SIG-M5 treated with dmso at 0.1 percent for 504 hours (cell line): ENCODE measurements around the gene CELSR2.
"Not testable (repeated sequence)": the region's sequence is repeated elsewhere in the genome, so short reads cannot be mapped to it uniquely, and the experiment has no call there.

Experiments
- DNase-seq: peaks from one replicate; lab custom pipeline; 2025; ENCODE audit not compliant: unreplicated experiment; lab: John Stamatoyannopoulos, UW

CELSR2 gene

GRCh38 chr1:109248797-109249629 lies at the start of gene CELSR2:
Gene CELSR2 (plus strand): TSS chr1:109249539. CDS start chr1:109250080, 541 bp downstream.
- DNase-seq, result peak; percentile 61

GRCh38 chr1:109199710-109200109 lies 49.6 kb upstream of the CELSR2 start:
- no peak for DNase-seq

- DNase-seq, result peak; percentile 45
These were observed 48.1 kb upstream of the CELSR2 start for GRCh38 chr1:109201123-109201703.

- DNase-seq, result no peak
These were observed 44.9 kb upstream of the CELSR2 start for GRCh38 chr1:109204484-109204883.

GRCh38 chr1:109206339-109206738 lies 43.0 kb upstream of the CELSR2 start:
- DNase-seq, result no peak

- DNase-seq, result no peak
These were observed 41.8 kb upstream of the CELSR2 start for GRCh38 chr1:109207467-109208103.

GRCh38 chr1:109208394-109208793 lies 40.9 kb upstream of the CELSR2 start:
- DNase-seq, result no peak

- no peak for DNase-seq
These were observed 40.4 kb upstream of the CELSR2 start for GRCh38 chr1:109208836-109209463.

GRCh38 chr1:109210058-109210457 lies 39.3 kb upstream of the CELSR2 start:
- DNase-seq, result no peak

GRCh38 chr1:109213345-109213823 lies 36.0 kb upstream of the CELSR2 start:
- DNase-seq, result no peak

GRCh38 chr1:109213824-109214693 lies 35.3 kb upstream of the CELSR2 start, which contains the start of gene SARS1:
Gene SARS1 (plus strand): TSS chr1:109213918. CDS start chr1:109213993, 75 bp downstream.
- peak; percentile 71 for DNase-seq

- DNase-seq, result peak; percentile 66
These were observed 34.4 kb upstream of the CELSR2 start for GRCh38 chr1:109214695-109215623.

GRCh38 chr1:109216662-109217061 lies 32.7 kb upstream of the CELSR2 start:
- no peak for DNase-seq

GRCh38 chr1:109218516-109218915 lies 30.8 kb upstream of the CELSR2 start:
- no peak for DNase-seq

- not testable (repeated sequence) for DNase-seq
These were observed 28.1 kb upstream of the CELSR2 start for GRCh38 chr1:109221201-109221600.

GRCh38 chr1:109225308-109225707 lies 24.0 kb upstream of the CELSR2 start:
- DNase-seq, result no peak

GRCh38 chr1:109225711-109226445 lies 23.5 kb upstream of the CELSR2 start:
- no peak for DNase-seq

- no peak for DNase-seq
These were observed 21.2 kb upstream of the CELSR2 start for GRCh38 chr1:109228167-109228566.
